HG03457 (cell line): ENCODE data around the gene NSMCE1.
"Not testable (repeated sequence)": the region's sequence is repeated elsewhere in the genome, so short reads cannot be mapped to it uniquely, and the experiment has no call there.

Source experiments
- ATAC-seq: cut with Tn5 transposase; IDR thresholded peaks from one replicate; pipeline ENCODE4 v1.9.1; 2021; ENCODE audit warnings: moderate number of reproducible peaks; ENCODE audit not compliant: unreplicated experiment

NSMCE1 gene

GRCh38 chr16:27272697-27273096 is 4.1 kb upstream of the NSMCE1 start:
- not testable (repeated sequence) for ATAC-seq

- no peak for ATAC-seq
Observed at GRCh38 chr16:27272076-27272475, 3.5 kb upstream of the NSMCE1 start.

GRCh38 chr16:27270349-27270748 is 1.8 kb upstream of the NSMCE1 start:
- ATAC-seq, result no peak

GRCh38 chr16:27269300-27270150 is 953 bp upstream of the NSMCE1 start:
- no peak for ATAC-seq

GRCh38 chr16:27267037-27267677 is 1.4 kb downstream of the NSMCE1 start:
- no peak for ATAC-seq

GRCh38 chr16:27265982-27266381 is 2.6 kb downstream of the NSMCE1 start:
- no peak for ATAC-seq

GRCh38 chr16:27264151-27264550 is 4.4 kb downstream of the NSMCE1 start:
- ATAC-seq, result no peak

GRCh38 chr16:27262904-27263423 is 5.6 kb downstream of the NSMCE1 start:
- not testable (repeated sequence) for ATAC-seq

GRCh38 chr16:27259710-27260109 is 8.9 kb downstream of the NSMCE1 start:
- no peak for ATAC-seq

- no peak for ATAC-seq
Observed at GRCh38 chr16:27258241-27258734, 10.3 kb downstream of the NSMCE1 start.

GRCh38 chr16:27257271-27257670 is 11.3 kb downstream of the NSMCE1 start:
- ATAC-seq, result no peak

- no peak for ATAC-seq
Observed at GRCh38 chr16:27256861-27257260, 11.7 kb downstream of the NSMCE1 start.

GRCh38 chr16:27254262-27254811 is 14.2 kb downstream of the NSMCE1 start:
- ATAC-seq, result no peak

GRCh38 chr16:27253526-27253930 is 15.0 kb downstream of the NSMCE1 start:
- ATAC-seq, result no peak

GRCh38 chr16:27252206-27252585 is 16.4 kb downstream of the NSMCE1 start:
- no peak for ATAC-seq

GRCh38 chr16:27251541-27252205 is 16.9 kb downstream of the NSMCE1 start:
- no peak for ATAC-seq

GRCh38 chr16:27248886-27249285 is 19.7 kb downstream of the NSMCE1 start:
- not testable (repeated sequence) for ATAC-seq

- ATAC-seq, result no peak
Observed at GRCh38 chr16:27248036-27248435, 20.5 kb downstream of the NSMCE1 start.

GRCh38 chr16:27247076-27247475 is 21.5 kb downstream of the NSMCE1 start:
- not testable (repeated sequence) for ATAC-seq

GRCh38 chr16:27246439-27246838 is 22.1 kb downstream of the NSMCE1 start:
- ATAC-seq, result no peak
